Fibroblast of the aortic adventitia (primary cell): ENCODE results near the gene BRAP. TPM values are rescaled to one million over a fixed set of nuclear protein-coding genes. Genes with fewer than 3 reads are reported as not detected.
"Not testable (repeated sequence)": the region's sequence is repeated elsewhere in the genome, so short reads cannot be mapped to it uniquely, and the experiment has no call there.

Source experiments
- DNase-seq: peaks from one replicate; pipeline ENCODE4 v3.0.0-alpha.2; 2010; ENCODE audit warnings: low read depth
- H3K4me3 ChIP-seq: 2 replicates; pipeline ENCODE4 v1.5.1; 2011; ENCODE audit warnings: low read depth, mild to moderate bottlenecking, control low read depth, low read length, moderate library complexity
- CTCF ChIP-seq: IDR thresholded peaks from 2 replicates; pipeline ENCODE4 v1.5.1; 2011; ENCODE audit warnings: mild to moderate bottlenecking, low read length, control low read depth, inconsistent platforms; ENCODE audit not compliant: insufficient read depth
- total RNA-seq: library from RNA; depleted of rRNA; stranded (reverse); fragments of >200 nt; gene quantifications from 2 replicates; pipeline ENCODE4 v1.2.3, GENCODE V29; 2012; ENCODE audit warnings: low replicate concordance

BRAP gene
- total RNA-seq, 1 donor = 18.3 TPM

DNA sequence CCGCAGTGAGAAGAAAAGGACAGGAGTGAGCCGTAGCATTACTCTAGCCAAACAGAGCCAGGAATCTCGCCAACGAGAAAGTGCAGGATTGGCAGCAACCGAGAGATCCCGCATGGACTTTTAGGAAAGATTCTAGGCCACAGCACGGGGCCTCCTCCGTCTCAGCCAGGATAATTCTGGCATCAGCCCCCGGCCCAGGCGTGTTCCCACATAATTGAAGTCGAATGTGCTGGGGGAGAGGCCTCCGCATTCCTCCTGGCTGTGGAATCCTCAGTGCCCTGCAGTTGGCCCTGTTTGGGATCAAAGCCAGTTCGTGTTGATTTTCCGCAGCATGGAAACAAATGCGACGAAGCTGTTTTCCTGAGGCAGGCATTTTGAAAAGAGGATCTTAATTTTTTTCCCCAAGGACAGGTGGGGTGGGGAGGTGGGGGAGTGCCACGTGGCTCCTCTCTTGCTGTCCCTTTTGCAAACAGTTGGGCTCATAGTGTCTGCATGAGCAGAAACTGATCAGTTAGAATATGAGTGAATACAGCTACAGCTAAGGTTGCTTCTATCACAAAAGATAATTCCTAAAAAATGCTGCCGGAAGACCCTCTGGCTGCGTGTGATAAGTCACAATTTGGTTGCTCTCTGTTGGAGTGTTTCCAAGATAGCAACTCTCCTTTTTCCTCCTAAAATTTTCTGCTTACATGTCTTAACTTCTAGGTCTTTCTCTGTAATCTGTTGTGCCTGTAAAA is 49.4 kb downstream of the BRAP start:
- H3K4me3 ChIP-seq = no peak overlapping the region
- no peak for TF ChIP-seq CTCF
- DNase-seq = peak; percentile 87

DNA sequence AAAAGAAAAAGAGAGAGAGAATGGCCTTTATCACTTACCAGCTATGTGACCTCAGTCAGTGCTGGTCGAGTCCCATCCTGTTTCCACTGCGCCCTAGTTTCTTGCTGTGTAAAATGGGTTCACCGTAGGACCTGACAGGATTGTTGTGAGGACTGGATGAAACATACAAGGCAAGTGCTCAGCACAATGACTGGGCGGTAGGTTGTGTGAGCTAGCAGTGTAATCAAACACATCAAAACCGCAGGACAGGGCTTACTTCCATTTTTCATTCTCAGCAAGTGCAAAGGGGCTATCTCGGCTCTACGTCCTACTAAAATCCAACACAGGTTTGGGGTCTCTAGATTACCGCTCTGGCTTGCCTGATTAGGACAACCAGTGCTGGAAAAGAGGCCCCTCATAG is 50.2 kb downstream of the BRAP start:
- no peak overlapping the region for H3K4me3 ChIP-seq
- TF ChIP-seq CTCF = no peak
- peak; percentile 21 for DNase-seq

- no peak overlapping the region for H3K4me3 ChIP-seq
- no peak for DNase-seq
- TF ChIP-seq CTCF = no peak
Measured at GRCh38 chr12:111628505-111629260, 57.1 kb downstream of the BRAP start.

- DNase-seq = no peak
- H3K4me3 ChIP-seq = no peak overlapping the region
- TF ChIP-seq CTCF = no peak
Measured at GRCh38 chr12:111626230-111626629, 59.5 kb downstream of the BRAP start.

- no peak for DNase-seq
- no peak overlapping the region for H3K4me3 ChIP-seq
- TF ChIP-seq CTCF = no peak
Measured at GRCh38 chr12:111624540-111624939, 61.2 kb downstream of the BRAP start.

DNA sequence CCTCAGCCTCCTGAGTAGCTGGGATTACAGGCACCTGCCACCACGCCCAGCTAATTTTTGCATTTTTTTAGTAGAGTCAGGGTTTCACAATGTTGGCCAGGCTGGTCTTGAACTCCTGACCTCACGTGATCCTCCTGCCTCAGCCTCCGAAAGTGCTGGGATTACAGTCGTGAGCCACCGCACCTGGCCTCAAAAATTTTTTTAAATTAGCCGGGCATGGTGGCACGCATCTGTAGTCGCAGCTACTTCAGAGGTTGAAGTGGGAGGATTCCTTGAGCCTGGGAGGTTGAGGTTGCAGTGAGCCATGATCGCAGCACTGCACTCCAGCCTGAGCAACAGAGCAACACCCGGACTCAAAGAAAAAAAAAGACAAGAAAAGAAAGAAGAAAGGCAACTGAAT is 67.9 kb downstream of the BRAP start:
- not testable (repeated sequence) for DNase-seq, H3K4me3 ChIP-seq

- no peak overlapping the region for H3K4me3 ChIP-seq
- DNase-seq = peak; percentile 84
- no peak for TF ChIP-seq CTCF
Measured at GRCh38 chr12:111616177-111616623, 69.6 kb downstream of the BRAP start.
